Gastroesophageal sphincter (tissue), 3 donors: Measurements from ENCODE around the gene KAT6B.

ENCODE experiments used
- CTCF ChIP-seq, 4 experiments: fragments of 200-600 bp in 2 of 4; fragments of 450-650 bp in 2 of 4; sonication (generic) in 1 of 4; IDR thresholded peaks; one replicate each; pipeline ENCODE4 v1.5.1; 2017 to 2019; ENCODE audit warnings: antibody characterized with exemption in 4 of 4, mild to moderate bottlenecking in 2 of 4, moderate library complexity in 2 of 4
- POLR2A ChIP-seq, 2 donors: fragments of 450-650 bp; IDR thresholded peaks; one replicate each; pipeline ENCODE4 v1.6.1; 2017; ENCODE audit warnings: antibody characterized with exemption in 2 of 2, mild to moderate bottlenecking in 2 of 2, moderate library complexity in 1 of 2
- POLR2AphosphoS5 ChIP-seq: sonication (generic); formaldehyde crosslinking; IDR thresholded peaks from one replicate; pipeline ENCODE4 v1.6.1; 2017; ENCODE audit warnings: antibody characterized with exemption

- TF ChIP-seq POLR2AphosphoS5 (no peak), CTCF (IDR thresholded peaks at IDR 0.05) (no peak), POLR2A (IDR thresholded peaks at IDR 0.05) (no peak)
Measured at GRCh38 chr10:74927701-74928100, 101.3 kb downstream of the KAT6B start.
